Gastrocnemius medialis (tissue), 4 donors: ENCODE data around the gene GJB1. TPM values are rescaled to one million over a fixed set of nuclear protein-coding genes. Genes with fewer than 3 reads are reported as not detected.

Source experiments
- ATAC-seq, 2 donors: fragments of 150-250 bp; one replicate each; pipeline ENCODE4 v1.9.1; 2016
- DNase-seq, 2 donors: peaks; one replicate each; pipeline ENCODE4 v3.0.0-alpha.2; 2019
- H3K27ac ChIP-seq, 4 donors: fragments of 200-600 bp; sonication (generic); 1 replicate in 1 of 4; 2 replicates in 3 of 4; pipeline ENCODE4 v1.5.1; 2016 to 2018; ENCODE audit warnings: mild to moderate bottlenecking in 2 of 4, moderate library complexity in 1 of 4
- H3K27me3 ChIP-seq, 3 donors: fragments of 200-600 bp; sonication (generic) in 2 of 3; 1 replicate in 1 of 3; 2 replicates in 2 of 3; pipeline versions ENCODE4 v1.5.1 to v1.6.0; 2016 to 2019; ENCODE audit warnings: mild to moderate bottlenecking in 1 of 3, moderate library complexity in 1 of 3
- H3K36me3 ChIP-seq, 2 donors: fragments of 200-600 bp; sonication (generic) in 1 of 2; one replicate each; pipeline ENCODE4 v1.5.1; 2017 to 2018
- H3K4me1 ChIP-seq, 2 donors: fragments of 200-600 bp; sonication (generic) in 1 of 2; one replicate each; pipeline ENCODE4 v1.5.1; 2016 to 2017; ENCODE audit warnings: mild to moderate bottlenecking in 2 of 2
- H3K4me3 ChIP-seq, 4 donors: fragments of 200-600 bp; sonication (generic) in 3 of 4; 1 replicate in 1 of 4; 2 replicates in 3 of 4; pipeline ENCODE4 v1.5.1; 2016 to 2019; ENCODE audit warnings: mild to moderate bottlenecking in 2 of 4
- H3K9me3 ChIP-seq, 3 donors: fragments of 200-600 bp; sonication (generic) in 2 of 3; 1 replicate in 1 of 3; 2 replicates in 2 of 3; pipeline ENCODE4 v1.5.1; 2016 to 2019
- POLR2A ChIP-seq, 2 donors: fragments of 450-650 bp; IDR thresholded peaks; one replicate each; pipeline ENCODE4 v1.6.1; 2017; ENCODE audit warnings: antibody characterized with exemption in 2 of 2, mild to moderate bottlenecking in 2 of 2, moderate library complexity in 2 of 2
- in situ Hi-C, 4 donors: fragments of 200-750 bp; cut with MboI; loops; one replicate each; pipeline versions ENCODE4 v1.15.0 to v1.8.0; 2017; ENCODE audit warnings: low sequenced_read_pairs in 4 of 4
- intact Hi-C: fragments of 100-400 bp; cut with DNase I; formaldehyde crosslinking; loops from one replicate; pipeline ENCODE4 v1.15.1; 2023; ENCODE audit warnings: low total_unique reads
- total RNA-seq, 4 donors: library from RNA; depleted of rRNA; stranded (reverse); fragments of >200 nt; gene quantifications; one replicate each; pipeline versions ENCODE4 v1.1.0 to v1.2.3, GENCODE V29; 2016
- TF ChIP-seq, protein P1 (sequence below), 5 experiments: fragments of 450-650 bp in 3 of 5; fragments of 200-600 bp in 2 of 5; sonication (generic) in 2 of 5; IDR thresholded peaks in 4 of 5; conservative IDR thresholded peaks in 1 of 5; 1 replicate in 4 of 5; 2 replicates in 1 of 5; pipeline ENCODE4 v1.5.1; 2016 to 2019; ENCODE audit warnings: antibody characterized with exemption in 5 of 5, mild to moderate bottlenecking in 3 of 5, moderate library complexity in 3 of 5

GJB1 gene
- total RNA-seq, 4 donors from 2014 or later: 0.24 to 0.80 TPM; not detected in 2

DNA sequence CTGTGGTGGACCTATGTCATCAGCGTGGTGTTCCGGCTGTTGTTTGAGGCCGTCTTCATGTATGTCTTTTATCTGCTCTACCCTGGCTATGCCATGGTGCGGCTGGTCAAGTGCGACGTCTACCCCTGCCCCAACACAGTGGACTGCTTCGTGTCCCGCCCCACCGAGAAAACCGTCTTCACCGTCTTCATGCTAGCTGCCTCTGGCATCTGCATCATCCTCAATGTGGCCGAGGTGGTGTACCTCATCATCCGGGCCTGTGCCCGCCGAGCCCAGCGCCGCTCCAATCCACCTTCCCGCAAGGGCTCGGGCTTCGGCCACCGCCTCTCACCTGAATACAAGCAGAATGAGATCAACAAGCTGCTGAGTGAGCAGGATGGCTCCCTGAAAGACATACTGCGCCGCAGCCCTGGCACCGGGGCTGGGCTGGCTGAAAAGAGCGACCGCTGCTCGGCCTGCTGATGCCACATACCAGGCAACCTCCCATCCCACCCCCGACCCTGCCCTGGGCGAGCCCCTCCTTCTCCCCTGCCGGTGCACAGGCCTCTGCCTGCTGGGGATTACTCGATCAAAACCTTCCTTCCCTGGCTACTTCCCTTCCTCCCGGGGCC is 1.2 kb downstream of the GJB1 start:
- intact Hi-C loops: no loop called here
- no peak for DNase-seq
- in situ Hi-C loops: no loop called here
- no peak for ATAC-seq
- no peak overlapping the region for H3K4me3 ChIP-seq
- H3K4me1 ChIP-seq: no peaks in the 10 kb centered on the region
- no peak for TF ChIP-seq POLR2A (IDR thresholded peaks at IDR 0.05)
- TF ChIP-seq, protein P1, sequence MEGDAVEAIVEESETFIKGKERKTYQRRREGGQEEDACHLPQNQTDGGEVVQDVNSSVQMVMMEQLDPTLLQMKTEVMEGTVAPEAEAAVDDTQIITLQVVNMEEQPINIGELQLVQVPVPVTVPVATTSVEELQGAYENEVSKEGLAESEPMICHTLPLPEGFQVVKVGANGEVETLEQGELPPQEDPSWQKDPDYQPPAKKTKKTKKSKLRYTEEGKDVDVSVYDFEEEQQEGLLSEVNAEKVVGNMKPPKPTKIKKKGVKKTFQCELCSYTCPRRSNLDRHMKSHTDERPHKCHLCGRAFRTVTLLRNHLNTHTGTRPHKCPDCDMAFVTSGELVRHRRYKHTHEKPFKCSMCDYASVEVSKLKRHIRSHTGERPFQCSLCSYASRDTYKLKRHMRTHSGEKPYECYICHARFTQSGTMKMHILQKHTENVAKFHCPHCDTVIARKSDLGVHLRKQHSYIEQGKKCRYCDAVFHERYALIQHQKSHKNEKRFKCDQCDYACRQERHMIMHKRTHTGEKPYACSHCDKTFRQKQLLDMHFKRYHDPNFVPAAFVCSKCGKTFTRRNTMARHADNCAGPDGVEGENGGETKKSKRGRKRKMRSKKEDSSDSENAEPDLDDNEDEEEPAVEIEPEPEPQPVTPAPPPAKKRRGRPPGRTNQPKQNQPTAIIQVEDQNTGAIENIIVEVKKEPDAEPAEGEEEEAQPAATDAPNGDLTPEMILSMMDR (IDR thresholded peaks at IDR 0.05 in 4 of 5, conservative IDR thresholded peaks at IDR 0.05 in 1 of 5): no peak
- no peaks in the 10 kb centered on the region for H3K9me3 ChIP-seq
- H3K27me3 ChIP-seq: peaks cover 0 to 3% (median 0%) of the 10 kb centered on the region in 3 donors
- no peaks in the 10 kb centered on the region for H3K36me3 ChIP-seq
- H3K27ac ChIP-seq: no peak overlapping the region

DNA sequence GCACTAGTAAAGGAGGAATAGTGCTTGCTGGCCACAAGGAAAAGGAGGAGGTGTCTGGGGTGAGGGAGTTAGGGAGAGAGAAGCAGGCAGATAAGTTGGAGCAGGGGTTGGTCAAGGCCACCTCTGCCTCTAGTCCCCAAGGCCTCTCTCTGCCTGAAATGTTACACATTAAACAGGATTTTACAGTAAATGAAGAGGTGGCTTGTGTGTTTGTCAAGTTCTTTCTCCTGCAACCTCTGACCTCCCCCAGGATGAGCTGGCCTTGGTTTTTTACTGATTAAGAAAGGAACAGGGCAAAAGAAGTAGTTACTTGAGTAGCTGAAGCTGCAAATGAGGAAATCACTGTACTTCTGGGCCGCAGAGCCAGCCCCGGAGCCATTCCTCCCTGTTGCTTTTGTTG is 2.0 kb downstream of the GJB1 start:
- Histone ChIP-seq H3K27ac (no peak overlapping the region), H3K36me3 (no peaks in the 10 kb centered on the region), H3K27me3 (peaks cover 0 to 3% (median 0%) of the 10 kb centered on the region in 3 donors), H3K4me1 (no peaks in the 10 kb centered on the region), H3K4me3 (no peak overlapping the region), H3K9me3 (no peaks in the 10 kb centered on the region)
- ATAC-seq (no peak), DNase-seq (no peak)
- intact Hi-C loops: no loop called here
- no peak for TF ChIP-seq POLR2A (IDR thresholded peaks at IDR 0.05)
- TF ChIP-seq, protein P1 (IDR thresholded peaks at IDR 0.05 in 4 of 5, conservative IDR thresholded peaks at IDR 0.05 in 1 of 5): no peak
- in situ Hi-C loops: no loop called here

DNA sequence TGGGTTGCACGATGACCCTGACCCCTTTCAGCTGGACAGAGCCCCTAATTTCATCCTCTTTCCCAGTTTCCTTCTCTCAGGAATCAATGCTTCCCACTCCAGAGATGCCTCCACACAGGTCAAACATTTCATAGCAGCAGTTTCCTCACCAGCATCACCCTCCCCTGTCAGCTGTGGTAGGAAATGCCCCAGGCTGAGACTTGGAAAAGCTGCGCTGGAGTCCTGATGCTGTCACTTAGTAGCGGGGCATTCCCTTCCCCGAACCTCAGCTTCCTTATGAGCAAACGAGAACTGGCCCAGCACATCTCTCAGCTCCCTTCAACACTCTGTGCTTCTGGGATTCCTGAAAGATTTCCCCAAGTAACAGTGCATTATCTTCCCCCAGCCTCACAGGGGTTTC is 2.7 kb downstream of the GJB1 start:
- ATAC-seq (no peak), DNase-seq (no peak)
- H3K4me3 ChIP-seq: no peak overlapping the region
- H3K9me3 ChIP-seq: no peaks in the 10 kb centered on the region
- no peak overlapping the region for H3K27ac ChIP-seq
- no peak for TF ChIP-seq POLR2A (IDR thresholded peaks at IDR 0.05)
- TF ChIP-seq, protein P1 (IDR thresholded peaks at IDR 0.05 in 4 of 5, conservative IDR thresholded peaks at IDR 0.05 in 1 of 5): no peak
- no peaks in the 10 kb centered on the region for H3K4me1 ChIP-seq
- H3K36me3 ChIP-seq: no peaks in the 10 kb centered on the region
- in situ Hi-C loops (no loop called here), intact Hi-C loops (no loop called here)
- peaks cover 0 to 3% (median 0%) of the 10 kb centered on the region in 3 donors for H3K27me3 ChIP-seq

DNA sequence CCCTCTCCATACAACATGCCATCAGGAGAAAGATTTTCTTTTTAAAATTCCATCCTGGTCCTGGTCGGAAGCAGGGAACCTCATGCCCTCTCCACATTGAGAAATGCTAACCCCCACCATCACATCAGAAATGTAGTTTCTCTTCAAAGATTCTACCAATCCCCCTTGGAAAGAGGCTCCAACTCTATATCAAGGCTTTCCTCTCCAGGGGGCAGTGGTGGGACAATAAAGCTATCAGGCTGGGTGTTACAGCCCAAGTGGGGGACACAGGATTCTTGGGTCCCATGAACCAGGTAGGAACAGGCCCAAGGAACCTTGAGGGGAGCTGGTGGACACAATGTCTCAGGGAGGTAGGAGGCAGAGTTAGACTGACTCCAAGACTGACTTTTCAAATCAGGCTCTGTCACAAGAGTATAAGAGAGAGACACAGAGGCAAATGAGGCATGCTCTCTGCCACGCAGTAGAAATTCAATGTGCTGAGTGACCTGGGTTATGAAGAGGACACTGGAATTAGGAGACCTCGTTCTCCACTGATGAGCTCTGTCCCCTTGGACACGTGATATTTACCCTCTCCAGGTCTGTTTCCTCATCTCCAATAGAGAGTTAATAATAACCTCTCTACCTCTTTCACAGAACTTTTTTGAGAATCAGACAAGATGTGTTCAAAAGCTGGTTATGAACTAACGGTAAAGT is 4.5 kb downstream of the GJB1 start:
- ATAC-seq: no peak
- in situ Hi-C loops (no loop called here), intact Hi-C loops (no loop called here)
- no peaks in the 10 kb centered on the region for H3K36me3 ChIP-seq
- TF ChIP-seq, protein P1 (IDR thresholded peaks at IDR 0.05 in 4 of 5, conservative IDR thresholded peaks at IDR 0.05 in 1 of 5): no peak
- TF ChIP-seq POLR2A (IDR thresholded peaks at IDR 0.05): no peak
- H3K4me1 ChIP-seq: no peaks in the 10 kb centered on the region
- no peak overlapping the region for H3K27ac ChIP-seq
- H3K4me3 ChIP-seq: no peak overlapping the region
- no peak for DNase-seq
- H3K9me3 ChIP-seq: no peaks in the 10 kb centered on the region
- no peaks in the 10 kb centered on the region for H3K27me3 ChIP-seq
